ENCODE measurements around the gene DMWD.
A peak's percentile ranks its signal among the peaks of the same experiment; 100 is the strongest.
"Not testable (repeated sequence)": the region's sequence is repeated elsewhere in the genome, so short reads cannot be mapped to it uniquely, and the experiment has no call there.

The DMWD gene

GRCh38 chr19:45769821-45770191, 22.8 kb downstream of the DMWD start:
- DNase-seq (ENCODE audit: low read depth) = peak; percentile 52

GRCh38 chr19:45768984-45769782, 23.5 kb downstream of the DMWD start, which contains the start of gene SIX5:
Gene SIX5, minus strand, starts transcription at chr19:45769252. Its CDS starts 408 bp downstream, at chr19:45768844.
- DNase-seq (ENCODE audit: low read depth) = peak; percentile 97

- DNase-seq (ENCODE audit: low read depth) = peak; percentile 58
Measured at GRCh38 chr19:45768655-45768983, 24.0 kb downstream of the DMWD start.

- DNase-seq (ENCODE audit: low read depth) = peak; percentile 70
Measured at GRCh38 chr19:45767881-45768654, 24.6 kb downstream of the DMWD start.

- DNase-seq (ENCODE audit: low read depth) = peak; percentile 80
Measured at GRCh38 chr19:45767410-45767880, 25.2 kb downstream of the DMWD start.

- peak; percentile 45 for DNase-seq (ENCODE audit: low read depth)
Measured at GRCh38 chr19:45766869-45767346, 25.7 kb downstream of the DMWD start.

GRCh38 chr19:45766296-45766868, 26.3 kb downstream of the DMWD start:
- DNase-seq (ENCODE audit: low read depth) = no peak

- no peak for DNase-seq (ENCODE audit: low read depth)
Measured at GRCh38 chr19:45765702-45766295, 26.8 kb downstream of the DMWD start.

GRCh38 chr19:45764945-45765701, 27.5 kb downstream of the DMWD start:
- no peak for DNase-seq (ENCODE audit: low read depth)

GRCh38 chr19:45764475-45764874, 28.2 kb downstream of the DMWD start:
- no peak for DNase-seq (ENCODE audit: low read depth)

GRCh38 chr19:45763691-45764294, 28.9 kb downstream of the DMWD start:
- no peak for DNase-seq (ENCODE audit: low read depth)

- DNase-seq (ENCODE audit: low read depth) = no peak
Measured at GRCh38 chr19:45762870-45763631, 29.6 kb downstream of the DMWD start.

GRCh38 chr19:45761714-45762113, 30.9 kb downstream of the DMWD start:
- DNase-seq (ENCODE audit: low read depth) = no peak

GRCh38 chr19:45758921-45759320, 33.7 kb downstream of the DMWD start:
- no peak for DNase-seq (ENCODE audit: low read depth)

- DNase-seq (ENCODE audit: low read depth) = no peak
Measured at GRCh38 chr19:45757695-45758094, 35.0 kb downstream of the DMWD start.

- no peak for DNase-seq (ENCODE audit: low read depth)
Measured at GRCh38 chr19:45754323-45754722, 38.3 kb downstream of the DMWD start.

GRCh38 chr19:45753548-45753947, 39.1 kb downstream of the DMWD start:
- no peak for DNase-seq (ENCODE audit: low read depth)

- DNase-seq (ENCODE audit: low read depth) = no peak
Measured at GRCh38 chr19:45752639-45753038, 40.0 kb downstream of the DMWD start.

GRCh38 chr19:45751483-45751882, 41.2 kb downstream of the DMWD start:
- not testable (repeated sequence) for DNase-seq (ENCODE audit: low read depth)

GRCh38 chr19:45747513-45747912, 45.1 kb downstream of the DMWD start:
- DNase-seq (ENCODE audit: low read depth) = no peak

Data from ELR (cell line).